HG03457 (cell line): ENCODE data around the gene PPP1R13B.
A peak's percentile ranks its signal among the peaks of the same experiment; 100 is the strongest.

Experiments used
- ATAC-seq: cut with Tn5 transposase; IDR thresholded peaks from one replicate; pipeline ENCODE4 v1.9.1; 2021; ENCODE audit warnings: moderate number of reproducible peaks; ENCODE audit not compliant: unreplicated experiment

The PPP1R13B gene

GRCh38 chr14:103880348-103881267 lies 33.2 kb upstream of the PPP1R13B start:
- ATAC-seq = no peak

GRCh38 chr14:103879570-103880347 lies 32.4 kb upstream of the PPP1R13B start:
- ATAC-seq = no peak

DNA sequence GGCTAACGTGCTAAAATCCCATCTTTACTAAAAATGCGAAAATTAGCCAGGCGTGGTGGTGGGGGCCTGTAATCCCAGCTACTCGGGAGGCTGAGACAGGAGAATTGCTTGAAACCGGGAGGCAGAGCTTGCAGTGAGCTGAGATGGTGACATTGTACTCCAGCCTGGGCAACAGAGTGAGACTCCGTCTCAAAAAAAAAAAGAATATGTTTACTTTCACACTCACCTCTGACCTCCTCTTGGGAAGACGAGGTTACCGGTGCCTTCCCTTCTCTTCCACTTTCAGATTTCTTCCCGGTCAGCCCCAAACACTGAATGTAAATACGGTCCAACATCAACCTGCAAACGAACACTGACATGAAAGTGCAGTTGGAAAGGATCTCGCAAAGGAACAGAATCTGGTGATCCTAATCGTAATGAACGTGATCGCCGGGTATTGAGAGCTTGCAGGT lies 31.8 kb upstream of the PPP1R13B start:
- no peak for ATAC-seq

GRCh38 chr14:103878180-103878579 lies 30.8 kb upstream of the PPP1R13B start:
- no peak for ATAC-seq

DNA sequence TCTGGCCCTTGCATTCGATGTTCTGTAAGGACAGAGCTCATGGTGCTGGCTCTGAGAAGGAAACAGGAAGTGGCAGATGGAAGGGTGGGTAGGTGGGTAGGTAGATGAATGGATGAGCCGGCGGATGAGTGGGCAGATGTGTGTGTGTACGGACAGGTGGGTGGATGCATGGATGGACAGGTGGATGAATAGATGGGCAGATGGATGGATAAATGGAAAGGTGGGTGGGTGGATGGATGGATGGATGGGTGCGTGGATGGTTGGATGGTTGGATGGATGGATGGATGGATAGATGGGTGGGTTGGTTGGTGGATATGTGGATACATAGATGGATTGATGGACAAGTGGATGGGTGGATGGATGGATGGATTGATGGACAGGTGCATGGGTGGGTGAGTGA lies 27.6 kb upstream of the PPP1R13B start:
- no peak for ATAC-seq

GRCh38 chr14:103872481-103873113 lies 25.2 kb upstream of the PPP1R13B start:
- ATAC-seq = no peak

GRCh38 chr14:103871596-103872480 lies 24.5 kb upstream of the PPP1R13B start:
- peak; percentile 61 for ATAC-seq

GRCh38 chr14:103870891-103871595 lies 23.7 kb upstream of the PPP1R13B start:
- no peak for ATAC-seq

DNA sequence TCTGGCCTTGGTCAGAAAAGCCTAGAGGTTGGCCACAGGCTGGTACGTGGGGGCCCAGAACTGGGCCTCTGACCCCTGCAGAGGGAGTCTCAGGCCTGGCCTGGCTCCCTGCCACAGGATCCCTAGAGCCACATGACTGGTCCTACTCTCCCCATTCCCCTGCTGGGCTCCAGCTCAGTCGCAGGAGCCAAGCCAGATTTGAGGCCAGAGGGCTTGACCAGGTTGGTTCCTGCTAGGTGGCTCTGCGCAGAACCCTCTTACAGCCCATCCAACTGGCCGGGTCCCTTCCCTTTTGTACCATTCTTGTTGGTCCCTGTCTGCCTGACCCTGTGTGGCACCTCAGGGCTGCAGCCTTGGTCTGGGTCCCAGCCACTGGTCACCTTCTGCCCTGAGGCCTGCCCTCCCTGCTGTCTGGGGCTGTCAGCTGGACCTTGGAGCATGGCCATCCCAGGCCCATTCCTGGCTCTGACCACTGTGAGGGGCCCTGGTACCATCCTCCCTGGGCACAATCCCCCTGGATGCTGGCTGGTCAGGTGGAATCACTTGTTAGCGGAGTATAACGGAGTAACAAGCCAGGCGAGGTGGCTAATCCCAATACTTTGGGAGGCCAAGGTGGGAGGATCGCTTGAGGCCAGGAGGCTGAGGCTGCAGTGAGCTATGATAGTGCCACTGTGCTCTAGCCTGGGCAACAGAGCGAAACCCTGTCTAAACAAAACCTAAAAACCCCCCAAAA lies 22.9 kb upstream of the PPP1R13B start:
- no peak for ATAC-seq

DNA sequence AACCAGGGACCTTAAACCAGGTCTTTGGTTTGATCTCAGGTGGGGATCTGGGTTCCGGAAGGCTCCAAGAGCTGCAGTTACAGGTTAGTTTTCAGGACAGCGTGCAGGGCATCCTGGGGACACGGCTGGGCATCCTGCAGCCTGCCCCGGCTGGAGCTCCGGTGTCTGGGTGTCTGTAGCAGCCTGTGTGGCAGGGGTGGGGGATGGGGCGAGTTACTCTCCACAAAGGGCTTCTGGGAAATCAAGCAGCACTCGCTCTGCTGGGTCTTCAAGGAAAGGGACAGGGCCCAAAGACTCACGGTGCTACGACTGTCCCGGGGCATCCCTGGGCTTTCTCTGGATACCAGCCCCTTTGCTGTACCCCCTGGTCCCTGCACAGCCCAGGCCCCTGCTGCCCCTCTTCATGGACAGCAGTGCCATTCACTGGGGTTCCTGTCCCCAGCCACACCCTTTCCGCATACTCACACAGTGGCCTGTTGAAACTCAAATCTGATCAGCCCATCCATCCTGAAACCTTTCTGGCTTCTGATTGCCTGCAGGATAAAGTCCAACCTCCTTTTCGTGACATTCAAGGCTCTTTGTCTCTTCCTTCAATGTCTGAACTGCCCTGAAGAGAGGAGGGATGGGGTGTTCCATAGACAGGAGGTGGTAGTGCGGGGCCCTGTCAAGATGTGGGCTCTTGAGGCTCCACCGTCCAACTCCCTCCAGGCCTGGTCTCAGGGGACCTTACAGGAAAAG lies 22.2 kb upstream of the PPP1R13B start:
- ATAC-seq = no peak

GRCh38 chr14:103868242-103868897 lies 21.0 kb upstream of the PPP1R13B start:
- ATAC-seq = no peak

DNA sequence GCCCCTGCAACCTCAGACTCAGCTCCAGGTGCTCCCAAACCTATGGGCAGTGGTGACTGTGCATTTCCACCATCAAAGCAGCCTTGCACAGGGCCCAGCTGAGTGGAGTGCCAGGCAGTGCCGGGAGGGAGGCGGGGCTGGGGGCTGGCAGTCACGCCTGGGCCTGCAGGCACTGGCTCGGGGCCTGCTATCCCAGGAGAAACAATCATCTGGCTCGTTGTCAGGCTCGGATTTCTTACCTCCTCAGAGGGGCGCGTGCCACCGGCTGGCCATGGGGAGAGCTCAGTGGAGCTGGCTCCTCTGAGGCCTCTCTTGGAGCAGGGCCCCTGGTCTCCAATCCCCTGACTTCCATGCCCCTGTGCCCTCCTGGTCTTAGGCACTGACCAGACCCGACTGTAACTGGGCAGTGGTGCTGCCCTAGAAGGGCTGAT lies 20.2 kb upstream of the PPP1R13B start:
- no peak for ATAC-seq

- no peak for ATAC-seq
Measured at GRCh38 chr14:103867020-103867419, 19.6 kb upstream of the PPP1R13B start.

- ATAC-seq = no peak
Measured at GRCh38 chr14:103863245-103863644, 15.9 kb upstream of the PPP1R13B start.

GRCh38 chr14:103862393-103862782 lies 15.0 kb upstream of the PPP1R13B start:
- no peak for ATAC-seq

DNA sequence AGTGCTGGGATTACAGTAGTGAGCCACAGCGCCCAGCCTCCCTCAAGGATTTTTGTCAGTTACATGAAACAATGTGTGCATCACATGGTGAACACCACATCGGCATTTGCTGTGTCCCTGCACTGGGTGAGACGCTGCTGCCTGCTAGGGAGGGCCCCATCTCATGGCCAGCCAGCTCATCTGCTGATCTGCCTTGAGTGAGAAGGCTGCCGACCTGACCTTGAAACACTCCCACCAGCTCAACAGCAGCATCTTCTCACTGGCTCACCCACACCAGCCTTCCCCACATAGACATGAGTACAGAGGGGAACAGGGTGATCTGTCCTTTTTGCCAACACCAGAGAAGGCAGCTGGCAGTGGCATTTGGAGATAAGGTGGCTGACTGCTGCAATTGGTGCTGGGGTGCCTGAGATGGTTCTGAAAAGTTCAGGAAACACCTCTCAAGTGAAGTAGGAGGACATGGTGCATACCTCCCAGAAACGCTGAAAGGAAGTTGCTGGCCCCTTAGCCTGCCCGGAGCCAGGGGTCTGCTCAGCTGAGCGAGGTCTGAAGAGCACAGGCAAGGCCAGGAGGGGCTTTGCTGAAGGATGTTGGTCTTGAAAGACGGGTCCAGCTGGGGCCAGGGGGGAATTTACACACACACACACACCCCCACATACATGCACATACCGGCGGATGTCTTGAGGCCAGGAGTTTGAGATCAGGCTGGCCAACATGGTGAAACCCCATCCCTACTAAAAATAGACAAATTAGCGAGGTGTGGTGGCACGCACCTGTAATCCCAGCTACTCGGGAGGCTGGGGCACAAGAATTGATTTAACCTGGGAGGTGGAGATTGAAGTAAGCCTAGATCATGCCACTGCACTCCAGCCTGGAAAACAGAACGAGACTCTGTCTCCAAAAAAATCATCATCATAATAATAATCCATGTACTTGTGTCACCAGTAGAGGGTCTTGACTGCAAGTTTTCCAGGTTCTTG lies 14.3 kb upstream of the PPP1R13B start:
- ATAC-seq = no peak
